Activated CD8-positive, alpha-beta memory T cell treated with anti-CD3 and anti-CD28 coated beads for 48 hours (primary cell): ENCODE results near the gene PIGA.

Experiments used
- DNase-seq, 3 experiments: peaks; one replicate each; pipeline ENCODE4 v3.0.0-alpha.2; 2020; ENCODE audit warnings: low read depth in 2 of 3, low spot score in 2 of 3

Gene PIGA, protein sequence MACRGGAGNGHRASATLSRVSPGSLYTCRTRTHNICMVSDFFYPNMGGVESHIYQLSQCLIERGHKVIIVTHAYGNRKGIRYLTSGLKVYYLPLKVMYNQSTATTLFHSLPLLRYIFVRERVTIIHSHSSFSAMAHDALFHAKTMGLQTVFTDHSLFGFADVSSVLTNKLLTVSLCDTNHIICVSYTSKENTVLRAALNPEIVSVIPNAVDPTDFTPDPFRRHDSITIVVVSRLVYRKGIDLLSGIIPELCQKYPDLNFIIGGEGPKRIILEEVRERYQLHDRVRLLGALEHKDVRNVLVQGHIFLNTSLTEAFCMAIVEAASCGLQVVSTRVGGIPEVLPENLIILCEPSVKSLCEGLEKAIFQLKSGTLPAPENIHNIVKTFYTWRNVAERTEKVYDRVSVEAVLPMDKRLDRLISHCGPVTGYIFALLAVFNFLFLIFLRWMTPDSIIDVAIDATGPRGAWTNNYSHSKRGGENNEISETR

DNA sequence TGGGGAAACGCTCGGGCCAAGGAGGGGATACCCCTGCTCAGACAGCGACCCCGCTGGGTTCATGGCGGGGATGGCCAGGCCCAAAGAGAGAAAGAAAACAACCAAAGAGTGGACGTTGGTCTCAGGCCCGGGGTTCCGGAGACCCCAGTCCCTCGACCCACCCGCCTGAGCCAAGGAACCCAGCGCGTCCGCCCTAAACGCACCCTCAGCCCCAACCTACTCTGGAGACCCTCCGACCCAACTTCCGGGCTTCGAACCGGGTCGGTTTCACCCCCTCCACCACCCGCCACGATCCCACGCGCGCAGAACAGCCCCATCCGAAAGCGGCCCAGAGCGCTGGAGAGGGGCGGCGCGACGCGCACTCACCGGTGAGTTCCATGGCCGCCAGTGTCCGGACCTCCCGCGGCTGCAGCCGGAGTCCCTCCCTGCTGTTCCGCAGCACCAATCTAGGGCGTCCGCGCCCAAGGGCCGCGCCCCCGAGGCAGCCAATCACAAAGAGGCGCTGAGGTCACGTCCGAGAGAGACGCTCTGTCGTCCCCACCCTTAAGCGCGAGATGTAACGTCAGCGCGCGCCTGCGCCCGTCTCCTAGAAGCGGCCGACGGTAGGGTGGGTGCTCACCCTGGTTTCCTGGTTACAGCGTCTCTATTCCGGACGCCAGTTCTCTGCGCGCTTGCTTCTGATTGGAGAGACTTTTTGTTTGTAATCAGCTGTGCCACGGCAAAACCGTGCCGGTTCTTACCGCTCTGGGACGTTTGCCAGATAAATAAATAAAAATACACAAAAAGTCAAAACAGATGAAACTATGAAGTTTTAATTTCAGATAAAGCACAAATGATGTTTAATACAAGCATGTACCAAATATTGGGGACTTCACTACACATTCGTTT is at the start of gene PIGA:
PIGA (minus strand) TSS at position 389 of the 888 bp plus-strand sequence. CDS start 3,593 bp downstream, outside the sequence.
- DNase-seq: peak; percentile 51 to 66 (median 64)

DNA sequence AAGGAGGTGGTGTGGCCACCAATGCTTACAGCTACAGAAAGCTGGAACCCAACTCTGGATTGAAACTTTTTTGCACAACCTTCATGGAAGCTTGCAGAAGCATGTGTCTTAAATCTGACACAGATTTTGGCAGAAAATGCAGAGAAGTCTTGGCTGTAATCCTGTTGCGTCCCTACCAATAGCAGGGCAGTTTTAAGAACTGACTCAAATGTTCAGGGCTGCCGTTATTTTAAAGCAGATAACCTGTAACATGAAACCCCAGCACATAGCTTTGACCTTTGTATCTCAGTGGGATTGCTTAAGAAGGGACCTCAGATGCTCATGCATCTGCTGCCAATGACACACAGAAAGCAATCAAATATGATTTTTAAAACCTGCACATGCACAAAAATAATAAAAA is 49.0 kb upstream of the PIGA start, which contains the start of gene VEGFD:
VEGFD (minus strand) TSS at position 110 of the 400 bp plus-strand sequence. CDS start 467 bp downstream, outside the sequence.
- DNase-seq: no peak

DNA sequence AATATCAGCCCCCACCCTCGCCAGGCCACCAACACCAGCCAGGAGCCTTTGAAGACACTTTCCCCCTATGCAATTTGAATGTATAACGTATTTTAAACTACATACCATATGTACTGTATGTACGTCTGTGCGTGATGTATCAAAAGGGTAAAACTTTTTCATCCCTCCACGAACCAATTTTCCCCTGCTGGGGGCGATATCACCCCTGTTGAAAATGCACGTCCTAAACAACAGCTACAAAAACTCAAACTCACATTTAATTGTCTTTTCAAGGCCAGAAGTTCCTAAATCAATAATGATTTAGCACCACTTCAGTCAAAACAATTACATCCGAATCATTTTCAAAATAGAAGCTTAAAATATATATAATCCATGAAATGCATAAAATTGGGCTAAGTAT is 47.5 kb upstream of the PIGA start:
- no peak for DNase-seq

DNA sequence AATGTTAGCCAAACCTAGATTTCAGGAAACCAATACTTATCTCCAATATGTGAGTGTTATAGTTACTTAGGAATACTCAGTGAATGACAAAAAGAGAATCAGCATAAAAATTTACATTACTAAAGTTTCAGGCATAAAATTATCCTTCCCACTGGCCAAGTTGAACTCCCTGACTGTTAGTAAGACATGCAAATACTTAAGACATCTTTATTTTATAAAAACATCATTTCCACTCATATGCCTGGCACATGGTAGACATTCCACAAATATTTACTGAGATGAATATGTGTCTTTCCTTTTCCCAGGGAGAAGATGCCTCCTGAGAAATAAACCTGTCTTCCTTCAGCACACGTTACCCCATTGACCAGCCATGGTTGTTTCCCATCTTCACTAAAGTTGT is 41.6 kb upstream of the PIGA start:
- DNase-seq: no peak

DNA sequence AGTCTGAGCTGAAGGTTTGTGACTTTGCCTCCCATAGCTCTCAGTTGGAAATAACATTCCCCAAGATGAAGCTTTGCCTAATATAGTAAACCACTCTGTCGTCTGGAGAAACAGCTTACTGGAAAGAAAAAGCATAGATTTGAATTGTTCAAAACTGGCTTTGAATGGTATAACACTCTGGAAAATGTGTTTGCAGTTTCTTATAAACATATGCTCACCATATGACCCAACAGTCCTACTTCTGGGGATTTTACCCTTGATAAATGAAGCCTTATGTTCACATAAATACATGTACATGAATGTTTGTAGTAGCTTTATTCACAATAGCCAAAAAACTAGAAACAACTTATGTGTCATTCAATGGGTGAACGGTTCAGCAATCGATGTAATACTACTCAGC is 38.7 kb upstream of the PIGA start:
- no peak for DNase-seq

DNA sequence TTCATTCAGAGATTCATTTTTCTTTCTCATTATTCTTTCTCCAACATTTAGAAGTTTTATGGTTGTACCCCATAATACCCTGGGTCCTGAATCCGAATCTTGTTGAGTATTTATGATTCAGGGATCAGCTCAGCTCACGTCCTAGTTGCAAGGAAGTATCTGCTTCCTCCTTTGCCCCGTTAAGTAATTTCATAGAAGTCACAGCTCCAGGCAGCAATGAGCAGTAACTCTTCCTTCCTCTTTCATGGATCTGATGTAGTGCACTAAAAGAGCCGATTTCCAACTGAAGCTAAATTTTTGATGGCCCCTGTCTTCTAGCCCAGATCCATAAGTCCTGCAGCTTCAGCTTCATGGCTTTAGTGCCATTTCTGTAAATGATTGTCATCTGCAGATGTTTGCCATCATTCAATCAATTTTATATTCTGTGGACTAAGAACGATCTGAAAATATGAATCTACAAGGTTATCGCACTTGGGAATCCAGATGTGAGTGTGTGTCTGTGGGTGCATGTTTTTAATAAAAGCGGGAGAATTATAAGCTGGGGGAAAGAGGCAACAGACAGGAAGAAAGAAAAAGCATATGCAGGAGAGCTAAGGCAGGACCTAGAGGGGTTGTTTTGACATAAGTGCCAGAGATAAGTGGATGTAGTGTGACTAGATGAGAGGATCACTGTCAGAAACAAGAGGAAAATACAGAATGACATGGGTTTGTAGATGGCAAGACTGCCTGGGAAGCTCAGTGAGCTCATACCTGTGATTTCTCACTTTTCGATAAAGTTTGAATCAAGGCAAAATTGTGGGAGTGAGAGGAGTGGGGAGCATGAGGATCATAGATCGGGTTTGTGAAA is 31.4 kb upstream of the PIGA start:
- no peak for DNase-seq

DNA sequence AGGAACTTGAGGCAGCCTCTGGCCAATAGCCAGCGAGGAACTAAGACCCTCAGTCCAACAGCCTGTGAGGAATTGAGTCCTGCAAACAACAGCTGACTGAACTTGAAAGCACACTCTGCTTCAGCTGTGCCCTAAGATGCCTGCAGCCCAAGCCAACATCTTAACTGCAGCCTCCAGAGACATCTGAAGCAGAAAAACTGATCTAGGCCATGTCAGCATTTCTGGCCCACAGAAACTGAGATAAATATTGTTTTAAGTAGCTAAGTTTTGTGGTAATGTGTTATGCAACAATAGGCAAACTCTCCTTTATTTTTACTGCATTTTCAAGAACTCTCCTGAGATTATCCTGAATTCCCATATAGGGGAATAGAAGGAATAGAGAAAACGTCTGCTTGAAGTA is 24.4 kb upstream of the PIGA start:
- no peak for DNase-seq

DNA sequence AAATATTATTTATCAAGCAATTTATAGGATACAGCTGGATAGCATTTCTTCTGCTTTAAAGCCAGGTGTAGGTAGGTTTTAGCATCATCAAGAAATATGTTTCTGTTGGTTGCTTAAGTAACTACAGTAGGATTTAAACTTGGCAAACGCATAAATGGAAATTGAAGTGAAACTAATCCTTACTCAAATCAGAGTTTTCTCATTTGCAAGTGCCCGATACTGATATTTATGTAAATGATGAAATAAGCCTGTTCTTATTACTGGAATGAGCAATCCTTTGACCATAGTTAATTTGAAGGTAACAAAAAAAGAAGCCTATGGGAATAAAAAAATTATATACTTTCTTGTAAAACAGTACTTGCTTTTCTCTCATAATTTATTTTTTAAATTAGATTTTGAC is 23.2 kb upstream of the PIGA start:
- no peak for DNase-seq

DNA sequence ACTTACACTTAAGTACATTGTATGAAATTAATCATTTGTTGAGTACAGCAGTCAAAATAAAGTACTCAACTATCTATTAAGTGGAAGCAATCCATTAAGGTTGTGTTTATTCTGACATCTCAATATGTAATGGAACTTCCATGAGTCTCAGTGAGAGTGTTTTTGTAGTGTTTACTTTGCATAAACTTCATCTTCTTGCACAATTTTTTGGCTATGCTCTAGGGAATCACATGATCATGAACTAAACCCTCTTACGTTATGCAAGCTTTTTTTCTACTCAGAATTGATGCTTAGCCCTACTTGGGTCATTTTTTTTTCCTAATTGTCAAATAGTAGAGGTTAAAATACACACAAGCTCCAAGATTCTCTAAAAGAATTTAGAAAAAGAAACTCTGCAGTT is 21.1 kb upstream of the PIGA start:
- DNase-seq: no peak

DNA sequence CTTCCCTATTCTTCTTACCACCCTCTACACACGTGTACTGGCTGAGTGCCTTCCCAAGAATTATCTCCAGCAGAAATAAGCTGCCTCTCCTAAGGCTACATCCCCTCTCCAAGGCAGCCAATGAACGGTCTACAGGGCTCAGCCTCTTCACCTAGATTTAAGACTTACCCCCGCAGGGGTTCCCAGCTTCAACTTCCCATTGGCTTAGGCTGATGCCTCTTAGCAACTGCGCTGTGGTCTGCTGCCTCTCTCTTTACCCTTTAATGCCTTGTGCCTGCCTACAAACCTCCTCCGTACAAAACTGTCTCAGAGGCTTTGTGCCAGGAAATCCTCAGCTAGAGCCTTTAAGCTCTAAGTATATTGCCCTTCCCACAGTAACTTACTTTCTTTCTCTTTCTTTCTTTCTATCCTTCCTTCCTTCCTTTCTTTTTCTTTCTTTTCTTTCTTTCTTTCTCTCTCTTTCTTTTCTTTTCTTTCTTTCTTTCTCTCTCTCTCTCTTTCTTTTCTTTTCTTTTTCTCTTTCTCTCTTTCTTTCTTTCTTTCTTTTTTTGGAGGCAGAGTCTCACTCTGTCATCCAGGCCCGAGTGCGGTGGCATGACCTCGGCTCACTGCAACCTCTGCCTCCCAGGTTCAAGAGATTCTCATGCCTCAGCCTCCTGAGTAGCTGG is 15.1 kb upstream of the PIGA start:
- DNase-seq: no peak

DNA sequence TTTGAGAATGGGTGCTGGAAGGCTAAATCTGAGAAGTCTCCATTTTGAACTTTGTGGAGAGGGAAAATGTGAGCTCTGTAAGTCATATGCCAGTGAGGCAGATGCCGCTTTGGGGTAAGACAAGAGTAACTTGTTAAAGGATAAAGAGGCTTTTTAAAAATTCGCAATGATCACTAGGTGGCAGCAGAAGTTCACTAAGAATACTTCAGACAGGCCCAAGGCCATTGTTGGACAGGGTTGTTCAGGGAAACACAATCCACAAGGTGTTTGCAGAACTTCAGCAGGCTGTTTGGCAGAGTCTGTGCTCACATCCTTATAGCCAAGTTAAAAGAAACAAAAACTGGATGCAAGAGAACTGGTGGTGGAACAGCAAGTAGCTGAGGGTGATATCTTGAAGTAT is 13.7 kb upstream of the PIGA start:
- no peak for DNase-seq

DNA sequence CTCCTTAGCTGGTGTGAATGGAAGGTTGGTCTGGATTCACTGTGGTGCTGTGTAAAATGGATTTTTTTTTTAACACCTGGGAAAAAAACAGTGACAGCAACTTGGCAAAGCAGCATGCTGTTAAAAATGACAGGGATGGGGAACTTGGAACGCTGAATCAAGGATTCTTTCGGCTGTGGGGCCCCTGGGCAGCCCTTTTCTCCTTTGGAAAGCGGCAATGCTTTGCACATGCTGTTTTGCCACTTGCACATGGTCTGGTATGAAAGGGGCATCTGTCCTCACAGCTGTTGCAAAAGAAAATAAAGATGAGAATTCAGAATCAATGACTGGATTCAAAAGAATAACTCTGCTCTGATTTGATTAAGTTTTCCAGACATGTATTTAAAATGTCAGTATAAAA is 10.7 kb upstream of the PIGA start:
- DNase-seq: no peak

DNA sequence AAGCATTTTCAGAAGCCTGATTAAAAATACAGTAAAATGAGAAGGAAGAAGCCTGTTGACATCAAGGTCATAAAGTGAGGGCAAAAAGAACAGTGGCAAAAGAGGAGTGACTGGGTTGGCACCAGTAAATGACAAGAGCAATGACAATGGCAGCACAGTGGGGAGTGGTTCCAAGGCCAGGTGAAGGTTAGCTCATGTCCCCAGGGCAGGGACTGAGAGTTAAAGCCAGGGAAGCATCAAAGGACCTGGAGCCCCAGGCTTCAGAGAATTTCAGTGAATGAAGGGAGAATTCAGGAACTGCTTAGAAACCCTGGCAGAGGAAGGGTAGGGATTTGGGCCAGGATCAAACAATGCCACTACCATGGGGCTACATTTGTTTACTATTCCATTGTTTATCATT is 8.8 kb upstream of the PIGA start:
- no peak for DNase-seq

DNA sequence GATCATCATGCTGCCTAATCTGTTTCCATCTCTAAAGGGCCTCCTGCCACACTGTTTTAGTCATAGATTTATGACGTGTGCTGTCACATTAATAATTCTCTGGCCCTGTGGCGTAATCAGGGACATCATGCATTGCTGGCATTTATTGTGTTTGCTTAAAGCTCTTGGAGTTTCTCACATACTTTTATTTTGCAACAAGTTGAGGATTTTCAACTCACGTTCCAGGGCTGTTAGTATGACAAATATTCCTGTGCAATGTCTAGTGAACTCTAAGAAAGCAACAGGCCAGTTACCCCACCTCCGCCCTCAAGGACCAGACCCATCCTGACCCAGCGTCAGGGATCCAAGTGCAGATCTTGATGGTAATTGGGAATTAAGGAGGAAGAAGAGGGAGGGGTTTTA is 7.8 kb upstream of the PIGA start:
- no peak for DNase-seq

DNA sequence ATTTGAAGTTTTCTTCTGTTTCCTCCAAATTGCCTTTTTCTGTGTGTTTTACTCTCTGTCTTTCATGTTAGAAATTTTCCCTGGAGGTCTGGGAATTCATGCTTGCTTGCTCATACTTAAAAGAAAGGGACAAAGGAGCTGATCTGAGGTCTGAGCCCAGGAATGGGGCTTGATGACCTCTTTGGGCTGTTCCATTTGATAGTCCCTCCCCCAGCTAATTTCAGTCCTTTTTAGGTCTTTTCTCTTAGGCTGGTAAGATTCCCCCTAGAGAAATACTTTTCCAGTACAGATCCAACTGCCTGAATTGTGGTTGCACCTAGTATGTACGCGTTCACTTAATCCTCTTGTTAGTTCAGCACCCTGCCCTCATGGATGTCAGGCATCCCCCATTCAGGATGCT is 5.5 kb upstream of the PIGA start:
- DNase-seq: no peak

DNA sequence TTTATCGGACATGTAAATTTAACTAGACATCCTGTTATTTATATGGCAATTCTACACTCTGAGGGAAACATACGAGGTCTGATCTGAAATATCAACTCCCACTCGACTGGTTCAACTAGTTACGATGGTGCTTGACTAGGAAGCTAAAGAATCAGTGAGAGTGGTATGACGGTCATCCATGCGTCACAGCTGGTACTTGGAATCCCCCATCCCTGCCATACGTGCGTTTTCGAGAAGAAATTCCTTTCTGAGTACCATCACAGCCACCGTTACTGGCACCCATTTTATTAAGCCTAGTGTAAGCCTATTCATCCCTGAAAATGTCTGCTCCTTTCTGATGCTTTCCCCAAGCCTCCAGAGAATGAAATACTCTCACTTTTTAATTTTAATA is 695 bp upstream of the PIGA start:
- no peak for DNase-seq

DNA sequence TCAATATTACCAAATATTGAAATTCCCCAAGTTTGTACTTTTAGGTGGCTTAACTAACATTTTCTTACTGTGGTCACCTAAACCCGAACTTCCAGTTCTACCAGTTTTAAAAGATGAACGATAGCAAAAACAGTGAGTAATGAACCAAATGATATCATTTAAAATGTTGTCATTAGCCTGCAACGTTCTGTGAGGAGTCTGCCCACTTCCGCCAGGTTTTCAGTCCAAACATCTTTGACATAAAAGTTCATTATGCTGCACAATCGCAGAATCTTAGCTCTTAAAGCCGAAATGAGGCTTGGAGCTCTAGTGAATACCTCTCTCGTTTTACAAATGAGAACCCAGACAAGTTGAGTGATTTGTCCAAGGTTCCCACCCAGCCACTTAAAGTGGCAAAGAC is 762 bp downstream of the PIGA start:
- no peak for DNase-seq

DNA sequence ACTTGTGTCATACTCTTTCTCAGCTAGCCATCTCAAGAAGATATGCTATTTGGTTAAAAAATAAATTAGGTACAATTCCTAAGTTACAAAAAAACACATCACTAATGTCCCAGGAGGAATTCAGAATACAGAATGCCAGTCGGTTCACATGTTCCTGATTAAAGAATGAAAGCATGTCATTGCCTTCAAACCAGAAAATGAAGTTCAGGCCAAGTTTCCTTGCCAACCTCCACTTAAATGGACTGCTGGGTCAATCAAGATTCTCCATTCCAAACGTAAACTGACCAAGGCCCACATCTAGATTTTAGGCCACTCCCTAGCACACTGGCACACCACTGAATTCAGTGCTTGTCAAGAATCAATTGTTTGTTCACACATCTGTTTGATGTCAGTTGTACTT is 6.5 kb downstream of the PIGA start:
- no peak for DNase-seq

DNA sequence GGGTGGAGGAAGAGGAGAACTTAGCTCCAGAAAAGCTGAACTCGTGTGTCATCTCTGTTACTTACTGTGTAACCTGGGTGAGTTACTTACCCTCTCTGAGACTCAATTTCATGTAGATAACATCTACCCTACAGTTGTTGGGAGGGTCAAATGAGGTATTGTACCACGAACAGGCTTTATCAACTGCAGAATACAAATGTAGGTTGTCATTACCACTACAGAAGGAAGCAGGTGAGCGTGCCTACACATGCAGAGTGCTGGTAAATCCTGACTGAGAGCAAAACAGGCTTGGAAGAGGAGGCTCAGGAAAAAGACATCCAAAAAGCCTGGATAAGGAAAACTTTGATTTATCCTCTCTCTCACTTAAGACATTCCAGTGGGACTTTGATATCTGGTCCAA is 7.2 kb downstream of the PIGA start:
- DNase-seq: no peak

DNA sequence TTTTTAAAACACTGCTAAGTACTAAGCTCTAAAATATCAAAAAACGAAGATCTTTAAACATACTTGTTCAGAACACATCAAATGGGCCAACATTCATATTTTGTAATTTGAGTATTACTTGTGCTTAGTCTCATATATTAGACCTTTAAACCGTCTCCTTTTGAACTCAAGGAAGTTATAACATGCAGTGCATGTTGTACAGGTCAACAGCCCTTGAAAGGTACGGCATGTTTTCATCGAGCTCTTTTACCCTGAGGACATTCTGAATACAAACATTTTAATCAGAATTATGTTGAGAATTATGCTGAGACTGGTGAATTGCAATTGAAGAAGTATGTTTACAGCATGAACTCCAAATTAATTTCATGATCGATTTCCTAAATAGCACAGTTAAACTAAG is 12.9 kb downstream of the PIGA start:
- no peak for DNase-seq

DNA sequence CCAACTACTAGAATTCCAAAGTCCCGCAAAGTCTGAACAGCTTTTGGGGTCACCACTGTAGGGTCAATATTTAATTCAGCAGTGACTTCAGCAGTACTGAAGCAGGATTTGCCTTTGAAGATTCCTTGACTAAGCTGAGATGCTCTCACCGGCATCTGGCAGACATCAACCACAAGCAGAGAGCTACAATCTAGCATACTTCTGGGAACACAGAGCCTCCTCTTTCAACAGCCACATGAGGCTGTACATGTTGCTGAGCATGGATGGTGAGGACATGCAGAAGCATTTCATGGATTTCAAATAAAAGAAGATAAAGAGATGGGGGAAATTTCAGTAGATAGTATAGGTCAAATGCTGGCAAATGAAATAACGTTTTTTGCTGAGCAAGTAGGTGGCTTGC is 13.3 kb downstream of the PIGA start:
- DNase-seq: no peak
